ENCODE results near the gene ZNF296.

- no peak for TF ChIP-seq RAD21 (IDR thresholded peaks at IDR 0.05 in 1 of 2, conservative IDR thresholded peaks at IDR 0.05 in 1 of 2; ENCODE audit: low read depth in 2 of 2, low read length in 2 of 2)
- TF ChIP-seq, protein P1, sequence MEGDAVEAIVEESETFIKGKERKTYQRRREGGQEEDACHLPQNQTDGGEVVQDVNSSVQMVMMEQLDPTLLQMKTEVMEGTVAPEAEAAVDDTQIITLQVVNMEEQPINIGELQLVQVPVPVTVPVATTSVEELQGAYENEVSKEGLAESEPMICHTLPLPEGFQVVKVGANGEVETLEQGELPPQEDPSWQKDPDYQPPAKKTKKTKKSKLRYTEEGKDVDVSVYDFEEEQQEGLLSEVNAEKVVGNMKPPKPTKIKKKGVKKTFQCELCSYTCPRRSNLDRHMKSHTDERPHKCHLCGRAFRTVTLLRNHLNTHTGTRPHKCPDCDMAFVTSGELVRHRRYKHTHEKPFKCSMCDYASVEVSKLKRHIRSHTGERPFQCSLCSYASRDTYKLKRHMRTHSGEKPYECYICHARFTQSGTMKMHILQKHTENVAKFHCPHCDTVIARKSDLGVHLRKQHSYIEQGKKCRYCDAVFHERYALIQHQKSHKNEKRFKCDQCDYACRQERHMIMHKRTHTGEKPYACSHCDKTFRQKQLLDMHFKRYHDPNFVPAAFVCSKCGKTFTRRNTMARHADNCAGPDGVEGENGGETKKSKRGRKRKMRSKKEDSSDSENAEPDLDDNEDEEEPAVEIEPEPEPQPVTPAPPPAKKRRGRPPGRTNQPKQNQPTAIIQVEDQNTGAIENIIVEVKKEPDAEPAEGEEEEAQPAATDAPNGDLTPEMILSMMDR (IDR thresholded peaks at IDR 0.05; ENCODE audit: control extremely low read depth in 1 of 3, insufficient read depth in 1 of 3, low read depth in 1 of 3, low read length in 3 of 3) = no peak
- TF ChIP-seq SP2 (IDR thresholded peaks at IDR 0.05; ENCODE audit: low read length) = no peak
- TF ChIP-seq POLR2AphosphoS5 (IDR thresholded peaks at IDR 0.05; ENCODE audit: low read depth, low read length) = no peak
- no peak for TF ChIP-seq TEAD4 (IDR thresholded peaks at IDR 0.05; ENCODE audit: low read depth, low read length)
These were observed 37.4 kb upstream of the ZNF296 start for GRCh38 chr19:45113628-45114027.

Measured in H1 (cell line).